ENCODE measurements around the gene NOL4L. TPM values are rescaled to one million over a fixed set of nuclear protein-coding genes. Genes with fewer than 3 reads are reported as not detected.
"Not testable (repeated sequence)": the region's sequence is repeated elsewhere in the genome, so short reads cannot be mapped to it uniquely, and the experiment has no call there.

Gene NOL4L
- total RNA-seq, 2 experiments from 2014 or later = 53.1 to 55.6 TPM

- Mint-ChIP-seq H3K4me3 (no peak overlapping the region), H3K4me1 (ENCODE audit: low read depth) (peaks cover 64% of the 10 kb centered on the region), H3K36me3 (ENCODE audit: low read depth) (peaks cover 76% of the 10 kb centered on the region), H3K27me3 (no peaks in the 10 kb centered on the region), H3K27ac (no peak overlapping the region), H3K9me3 (no peaks in the 10 kb centered on the region)
- ATAC-seq (ENCODE audit: poor library complexity) (no peak), DNase-seq (no peak)
- no peaks in the 10 kb centered on the region for H3K9me3 ChIP-seq (ENCODE audit: control insufficient read depth in 1 of 2, insufficient read depth in 1 of 2, low read length in 2 of 2)
- intact Hi-C loops (cut with DNase I, micrococcal nuclease) = no loop called here
- H3K27ac ChIP-seq (ENCODE audit: low read depth in 1 of 2, low read length in 2 of 2) = peak overlapping the region in 1 of 2 donors; percentile 21
- TF ChIP-seq CTCF (IDR thresholded peaks at IDR 0.05) = no peak
- CTCF ChIA-PET = no interaction called here
- H3K4me1 ChIP-seq (ENCODE audit: insufficient read depth, low read length) = peaks cover 35% of the 10 kb centered on the region
- H3K4me3 ChIP-seq (ENCODE audit: low read length) = no peak overlapping the region
- POLR2A ChIA-PET = interaction anchor here (0.6 kb wide), 1 partner anchor 40 kb away, joined by 3 read pairs; no protein-coding TSS in a partner anchor
- H3K36me3 ChIP-seq (ENCODE audit: insufficient read depth, low read length) = peaks cover 54% of the 10 kb centered on the region
- no peaks in the 10 kb centered on the region for H3K27me3 ChIP-seq (ENCODE audit: control insufficient read depth in 1 of 2, insufficient read depth in 2 of 2, low read length in 2 of 2)
These were observed 91.8 kb downstream of the NOL4L start for GRCh38 chr20:32493356-32493755.

GRCh38 chr20:32491764-32492151 is 93.4 kb downstream of the NOL4L start:
- POLR2A ChIA-PET; intact Hi-C loops (cut with DNase I, micrococcal nuclease); DNase-seq; H3K9me3 Mint-ChIP-seq; H3K27me3 Mint-ChIP-seq; H3K9me3 ChIP-seq (ENCODE audit: control insufficient read depth in 1 of 2, insufficient read depth in 1 of 2, low read length in 2 of 2); ATAC-seq (ENCODE audit: poor library complexity); H3K4me3 Mint-ChIP-seq; H3K27ac ChIP-seq (ENCODE audit: low read depth in 1 of 2, low read length in 2 of 2); CTCF ChIA-PET; H3K4me3 ChIP-seq (ENCODE audit: low read length); H3K27me3 ChIP-seq (ENCODE audit: control insufficient read depth in 1 of 2, insufficient read depth in 2 of 2, low read length in 2 of 2): not testable (repeated sequence)
- Mint-ChIP-seq H3K27ac (peak overlapping the region; percentile 78), H3K4me1 (ENCODE audit: low read depth) (peaks cover 66% of the 10 kb centered on the region), H3K36me3 (ENCODE audit: low read depth) (peaks cover 78% of the 10 kb centered on the region)
- Histone ChIP-seq H3K4me1 (ENCODE audit: insufficient read depth, low read length) (peaks cover 26% of the 10 kb centered on the region), H3K36me3 (ENCODE audit: insufficient read depth, low read length) (peaks cover 47% of the 10 kb centered on the region)

- Mint-ChIP-seq H3K4me1 (ENCODE audit: low read depth) (peaks cover 71% of the 10 kb centered on the region), H3K27me3 (no peaks in the 10 kb centered on the region), H3K36me3 (ENCODE audit: low read depth) (peaks cover 80% of the 10 kb centered on the region), H3K4me3 (no peak overlapping the region), H3K27ac (peak overlapping the region; percentile 78), H3K9me3 (no peaks in the 10 kb centered on the region)
- no peak overlapping the region for H3K4me3 ChIP-seq (ENCODE audit: low read length)
- peaks cover 28% of the 10 kb centered on the region for H3K4me1 ChIP-seq (ENCODE audit: insufficient read depth, low read length)
- no peaks in the 10 kb centered on the region for H3K27me3 ChIP-seq (ENCODE audit: control insufficient read depth in 1 of 2, insufficient read depth in 2 of 2, low read length in 2 of 2)
- peaks cover 45% of the 10 kb centered on the region for H3K36me3 ChIP-seq (ENCODE audit: insufficient read depth, low read length)
- ATAC-seq (ENCODE audit: poor library complexity) = no peak
- no peak for TF ChIP-seq CTCF (IDR thresholded peaks at IDR 0.05)
- H3K27ac ChIP-seq (ENCODE audit: low read depth in 1 of 2, low read length in 2 of 2) = no peak overlapping the region
- H3K9me3 ChIP-seq (ENCODE audit: control insufficient read depth in 1 of 2, insufficient read depth in 1 of 2, low read length in 2 of 2) = no peaks in the 10 kb centered on the region
- no peak for DNase-seq
- intact Hi-C loops (cut with DNase I, micrococcal nuclease) = no loop called here
- ChIA-PET POLR2A (no interaction called here), CTCF (no interaction called here)
These were observed 94.0 kb downstream of the NOL4L start for GRCh38 chr20:32490942-32491763.
